PFSK-1 (cell line): ENCODE results near the gene TCIRG1.

Source experiments
- FOXP2 ChIP-seq: optimal IDR thresholded peaks from 2 replicates; pipeline ENCODE3; 2011; ENCODE audit warnings: borderline replicate concordance, control low read depth, inconsistent platforms; ENCODE audit not compliant: insufficient read depth; ENCODE audit errors: extremely low read length, extremely low read depth
- POLR2AphosphoS5 ChIP-seq: IDR thresholded peaks from 2 replicates; pipeline ENCODE4 v1.6.1; 2012; ENCODE audit warnings: low read depth, mild to moderate bottlenecking, control low read depth, low read length, moderate library complexity
- REST ChIP-seq, 2 experiments: IDR thresholded peaks; 2 replicates each; pipeline versions ENCODE4 v1.6.1 to v1.8.0; 2011 to 2012; ENCODE audit warnings: low read depth in 2 of 2, low read length in 2 of 2, control low read depth in 1 of 2, inconsistent platforms in 1 of 2, mild to moderate bottlenecking in 1 of 2, moderate library complexity in 1 of 2; ENCODE audit not compliant: insufficient read depth in 1 of 2
- SIN3A ChIP-seq: IDR thresholded peaks from 2 replicates; pipeline ENCODE4 v1.6.1; 2012; ENCODE audit warnings: mild to moderate bottlenecking, low read length, moderate library complexity, borderline replicate concordance; ENCODE audit not compliant: insufficient read depth
- TAF1 ChIP-seq: IDR thresholded peaks from 2 replicates; pipeline ENCODE4 v1.6.1; 2012; ENCODE audit warnings: low read length, control low read depth, borderline replicate concordance; ENCODE audit not compliant: insufficient read depth

GRCh38 chr11:68011051-68011943 lies 27.5 kb upstream of the TCIRG1 start:
- TF ChIP-seq POLR2AphosphoS5 (no peak), TAF1 (no peak), SIN3A (no peak), REST (IDR thresholded peaks at IDR 0.05; ENCODE audit: insufficient read depth in 1 of 2, low read depth in 2 of 2, low read length in 2 of 2) (no peak), FOXP2 (no peak)
